BLaER1 (cell line): Measurements from ENCODE around the gene AHI1.

Experiments
- H3K27ac ChIP-seq: shearing (Covaris generic); formaldehyde crosslinking; 2 replicates; pipeline ENCODE4 v1.8.1; 2022
- H3K27me3 ChIP-seq: shearing (Covaris generic); formaldehyde crosslinking; 2 replicates; pipeline ENCODE4 v1.8.1; 2022
- H3K36me3 ChIP-seq: shearing (Covaris generic); formaldehyde crosslinking; 2 replicates; pipeline ENCODE4 v1.8.1; 2022
- H3K4me1 ChIP-seq: shearing (Covaris generic); formaldehyde crosslinking; 2 replicates; pipeline ENCODE4 v1.8.1; 2022
- H3K4me2 ChIP-seq: shearing (Covaris generic); formaldehyde crosslinking; 2 replicates; pipeline ENCODE4 v1.8.1; 2022
- H3K4me3 ChIP-seq: shearing (Covaris generic); formaldehyde crosslinking; 2 replicates; pipeline ENCODE4 v1.8.1; 2022
- H3K9ac ChIP-seq: shearing (Covaris generic); formaldehyde crosslinking; 2 replicates; pipeline ENCODE4 v1.8.1; 2022
- H3K9me3 ChIP-seq: shearing (Covaris generic); formaldehyde crosslinking; 2 replicates; pipeline ENCODE4 v1.8.1; 2022
- H4K20me1 ChIP-seq: shearing (Covaris generic); formaldehyde crosslinking; 2 replicates; pipeline ENCODE4 v1.8.1; 2022
- Cebpa-rat ChIP-seq: shearing (Covaris generic); IDR thresholded peaks from 2 replicates; pipeline ENCODE4 v1.8.1; 2022

The AHI1 gene

DNA sequence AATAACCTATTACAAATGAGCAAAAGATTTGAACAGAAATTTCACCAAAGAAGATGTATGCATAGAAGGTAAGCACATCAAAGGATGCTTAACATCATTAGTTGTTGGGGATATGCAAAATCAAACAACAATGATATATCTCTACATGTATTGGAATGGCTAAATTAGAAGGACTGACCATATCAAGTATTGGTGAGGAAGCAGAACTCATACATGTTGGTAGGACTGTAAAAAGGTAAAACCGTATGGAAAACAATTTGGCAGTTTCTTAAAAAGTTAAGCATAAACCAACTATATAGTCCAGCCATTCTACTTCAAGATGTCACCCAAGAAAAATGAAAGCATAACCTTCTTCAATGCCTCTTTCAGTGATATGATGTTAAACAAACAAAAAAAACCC is 202.5 kb downstream of the AHI1 start:
- peaks cover 9% of the 10 kb centered on the region for H3K36me3 ChIP-seq
- H3K4me3 ChIP-seq: no peak overlapping the region
- H3K27ac ChIP-seq: no peak overlapping the region
- H3K9ac ChIP-seq: no peak overlapping the region
- no peak overlapping the region for H3K4me2 ChIP-seq
- H3K4me1 ChIP-seq: peaks cover 2% of the 10 kb centered on the region; the same call in 1 of the 2 replicates
- H3K27me3 ChIP-seq: no peaks in the 10 kb centered on the region
- no peaks in the 10 kb centered on the region for H4K20me1 ChIP-seq
- H3K9me3 ChIP-seq: peaks cover 16% of the 10 kb centered on the region
- no peak for TF ChIP-seq Cebpa-rat

DNA sequence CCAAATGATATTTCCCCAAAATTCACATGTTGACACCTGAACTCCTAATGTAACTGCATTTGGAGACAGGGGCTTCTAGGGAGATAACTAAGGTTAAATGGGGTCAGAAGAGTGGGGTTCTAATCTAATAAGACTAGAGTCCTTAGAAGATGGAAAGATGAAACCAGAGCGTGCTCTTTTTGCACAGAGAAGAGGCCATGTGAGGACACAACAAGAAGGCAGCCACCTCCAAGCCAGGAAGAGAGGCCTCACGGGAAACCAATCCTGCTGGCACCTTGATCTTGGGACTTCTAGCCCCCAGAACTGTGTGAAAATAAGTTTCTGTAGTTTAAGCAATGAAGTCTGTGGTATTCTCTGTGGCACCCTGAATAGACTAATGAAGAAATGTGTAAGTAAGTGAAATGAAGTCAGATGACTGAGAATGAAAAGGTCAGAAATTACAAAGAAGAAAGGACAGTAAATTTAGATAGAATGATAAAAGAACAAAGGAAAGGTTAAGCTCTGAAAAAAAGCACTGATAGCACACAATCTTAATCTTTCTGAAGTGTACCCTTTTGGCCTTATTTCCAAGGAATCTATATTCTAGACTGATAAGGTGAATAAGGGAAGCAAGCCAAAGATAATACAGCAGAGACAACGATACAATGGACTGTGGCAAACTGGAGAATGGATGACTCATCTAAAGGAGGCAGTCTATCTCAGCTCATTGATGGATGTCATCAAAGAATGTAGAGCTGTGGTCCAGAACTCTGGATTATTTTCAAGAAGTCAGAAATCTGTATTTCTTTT is 206.1 kb downstream of the AHI1 start:
- H3K4me2 ChIP-seq: peak overlapping the region; percentile 25
- peaks cover 20% of the 10 kb centered on the region for H3K4me1 ChIP-seq
- peaks cover 24% of the 10 kb centered on the region for H3K9me3 ChIP-seq
- H4K20me1 ChIP-seq: no peaks in the 10 kb centered on the region
- no peak for TF ChIP-seq Cebpa-rat
- H3K4me3 ChIP-seq: no peak overlapping the region
- H3K27ac ChIP-seq: no peak overlapping the region
- H3K9ac ChIP-seq: no peak overlapping the region
- H3K36me3 ChIP-seq: peaks cover 18% of the 10 kb centered on the region; the same call in 1 of the 2 replicates
- H3K27me3 ChIP-seq: no peaks in the 10 kb centered on the region

DNA sequence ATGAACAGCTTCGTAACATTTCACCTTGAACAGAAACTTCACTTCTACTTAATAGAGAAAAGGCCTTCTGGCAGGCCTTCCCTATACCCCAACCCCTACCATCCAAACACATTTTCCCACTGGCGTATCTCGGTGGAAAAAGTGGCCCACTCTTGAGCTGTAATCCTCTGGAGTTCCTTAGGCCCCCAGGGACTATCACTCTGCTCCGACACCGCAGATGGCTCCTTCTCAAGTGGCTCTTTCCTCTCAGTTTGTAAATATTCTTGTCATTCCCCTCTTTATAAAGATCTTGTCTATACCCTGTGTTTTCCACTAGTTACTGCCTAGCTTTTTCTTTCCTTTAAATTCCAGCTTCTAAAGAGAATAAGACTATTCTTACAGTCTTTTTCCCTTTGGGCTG is 207.7 kb downstream of the AHI1 start:
- Histone ChIP-seq H3K36me3 (0 out of 2 replicates have a peak, but pooled peaks cover 13% of the 10 kb centered on the region), H3K27ac (no peak overlapping the region)
- no peak for TF ChIP-seq Cebpa-rat

DNA sequence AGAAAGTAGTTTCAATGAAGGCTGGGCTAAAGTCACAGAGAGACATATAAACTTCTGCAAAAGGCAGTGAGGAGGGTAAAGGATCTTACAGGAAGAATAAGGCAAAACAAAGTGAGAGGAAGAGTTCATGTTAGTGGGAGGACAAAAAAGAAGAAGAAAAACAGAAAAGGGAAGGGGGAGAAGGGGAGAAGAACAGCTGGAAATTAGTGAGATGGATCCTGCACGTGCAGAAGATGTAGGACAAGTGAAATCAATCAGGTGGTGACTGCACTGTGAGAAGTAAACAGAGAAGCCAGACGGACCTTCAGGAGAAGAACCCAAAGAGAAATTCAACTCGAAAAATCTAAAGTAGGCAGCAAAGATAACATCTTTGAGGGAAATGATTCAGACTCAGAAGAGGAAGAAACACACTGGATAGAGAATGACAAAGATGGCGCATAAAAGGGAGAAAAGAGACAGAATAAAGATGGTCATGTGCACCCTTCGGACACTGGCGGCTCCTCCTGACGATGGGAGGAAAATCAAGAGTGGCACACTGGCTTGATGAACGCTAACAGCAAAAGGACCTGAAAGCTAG is 210.5 kb downstream of the AHI1 start:
- no peak overlapping the region for H3K4me3 ChIP-seq
- H3K27me3 ChIP-seq: no peaks in the 10 kb centered on the region
- H3K9ac ChIP-seq: no peak overlapping the region
- 0 out of 2 replicates have a peak, but pooled peaks cover 13% of the 10 kb centered on the region for H3K36me3 ChIP-seq
- peaks cover 46% of the 10 kb centered on the region for H3K4me1 ChIP-seq
- peaks cover 12% of the 10 kb centered on the region; the same call in 1 of the 2 replicates for H3K9me3 ChIP-seq
- no peak for TF ChIP-seq Cebpa-rat
- peak overlapping the region; percentile 33 for H3K4me2 ChIP-seq
- peak overlapping the region; percentile 24 for H3K27ac ChIP-seq
- no peaks in the 10 kb centered on the region for H4K20me1 ChIP-seq

More for the DNA sequence above, 207.7 kb downstream of the AHI1 start:
- peaks cover 16% of the 10 kb centered on the region; the same call in 1 of the 2 replicates for H3K9me3 ChIP-seq
- no peak overlapping the region for H3K4me2 ChIP-seq
- no peak overlapping the region for H3K4me3 ChIP-seq
- peaks cover 24% of the 10 kb centered on the region for H3K4me1 ChIP-seq
- H4K20me1 ChIP-seq: no peaks in the 10 kb centered on the region
- H3K9ac ChIP-seq: no peak overlapping the region
- H3K27me3 ChIP-seq: no peaks in the 10 kb centered on the region

DNA sequence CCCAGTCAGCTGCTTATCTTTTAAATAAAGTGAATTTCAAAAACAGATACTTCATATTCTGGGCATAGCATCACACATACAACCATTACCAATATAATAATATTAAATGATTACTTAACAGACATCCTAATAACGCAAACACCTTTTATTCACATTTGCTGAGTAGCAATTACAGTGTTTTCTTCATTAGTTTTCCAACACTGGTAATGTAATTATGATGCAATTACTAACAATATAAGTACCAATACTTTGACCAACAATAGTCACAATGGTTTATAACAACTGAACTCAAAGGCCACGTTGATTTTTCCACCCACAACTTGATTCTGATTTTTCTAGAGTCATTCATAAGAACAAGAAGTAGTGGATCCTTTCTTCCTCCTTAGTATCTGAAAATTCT is 212.4 kb downstream of the AHI1 start:
- Histone ChIP-seq H3K9ac (no peak overlapping the region), H3K4me2 (no peak overlapping the region), H3K9me3 (peaks cover 12% of the 10 kb centered on the region; the same call in 1 of the 2 replicates), H3K4me1 (peaks cover 64% of the 10 kb centered on the region), H3K36me3 (0 out of 2 replicates have a peak, but pooled peaks cover 10% of the 10 kb centered on the region), H4K20me1 (no peaks in the 10 kb centered on the region), H3K27ac (no peak overlapping the region), H3K27me3 (no peaks in the 10 kb centered on the region), H3K4me3 (no peak overlapping the region)
- no peak for TF ChIP-seq Cebpa-rat

DNA sequence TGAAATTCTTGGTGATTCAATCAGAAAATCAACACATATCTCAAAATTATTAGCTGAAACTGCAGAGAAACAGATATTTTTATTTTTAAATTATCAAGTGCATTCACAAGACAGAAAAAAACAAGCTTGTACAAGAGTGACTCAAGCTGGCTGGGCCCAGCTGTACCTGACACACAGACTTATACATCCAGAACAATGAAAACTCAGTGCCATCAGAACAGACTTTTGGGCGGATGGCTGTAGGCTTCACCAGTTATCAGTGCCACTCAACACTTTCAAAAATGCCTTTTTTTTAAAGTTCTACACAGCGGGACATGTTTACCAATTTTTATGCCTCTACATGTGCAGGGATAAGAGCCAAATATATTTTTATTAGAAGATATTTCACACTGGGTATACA is 213.6 kb downstream of the AHI1 start:
- Histone ChIP-seq H3K36me3 (0 out of 2 replicates have a peak, but pooled peaks cover 5% of the 10 kb centered on the region), H3K4me3 (no peak overlapping the region), H3K27me3 (no peaks in the 10 kb centered on the region), H3K4me1 (peaks cover 72% of the 10 kb centered on the region), H3K27ac (no peak overlapping the region), H3K9me3 (peaks cover 9% of the 10 kb centered on the region; the same call in 1 of the 2 replicates), H4K20me1 (no peaks in the 10 kb centered on the region), H3K9ac (no peak overlapping the region), H3K4me2 (0 out of 2 replicates have a peak overlapping the region, but pooled peaks have one; percentile 10)
- TF ChIP-seq Cebpa-rat: no peak

DNA sequence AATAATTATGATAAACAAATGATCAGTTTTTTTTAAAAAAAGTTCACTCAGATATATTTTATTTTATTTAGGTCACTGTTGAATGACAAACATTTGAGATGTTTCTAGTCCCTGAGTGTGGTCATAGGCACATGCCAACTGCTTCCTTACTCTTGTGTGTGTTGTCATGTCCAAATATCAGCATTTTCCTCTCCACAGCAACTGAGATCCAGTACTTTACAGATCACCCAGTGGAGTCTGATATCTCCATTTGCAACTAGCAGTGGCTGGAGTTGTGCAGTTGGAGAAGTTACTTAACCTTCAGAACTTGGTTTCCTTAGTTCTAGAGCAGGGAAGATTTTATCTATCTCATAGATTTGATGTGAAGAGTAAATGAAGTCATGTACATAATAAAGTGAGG is 215.1 kb downstream of the AHI1 start:
- Histone ChIP-seq H3K27ac (peak overlapping the region; percentile 83), H3K9ac (peak overlapping the region; percentile 56; the same call in 1 of the 2 replicates), H3K4me2 (peak overlapping the region; percentile 81)

DNA sequence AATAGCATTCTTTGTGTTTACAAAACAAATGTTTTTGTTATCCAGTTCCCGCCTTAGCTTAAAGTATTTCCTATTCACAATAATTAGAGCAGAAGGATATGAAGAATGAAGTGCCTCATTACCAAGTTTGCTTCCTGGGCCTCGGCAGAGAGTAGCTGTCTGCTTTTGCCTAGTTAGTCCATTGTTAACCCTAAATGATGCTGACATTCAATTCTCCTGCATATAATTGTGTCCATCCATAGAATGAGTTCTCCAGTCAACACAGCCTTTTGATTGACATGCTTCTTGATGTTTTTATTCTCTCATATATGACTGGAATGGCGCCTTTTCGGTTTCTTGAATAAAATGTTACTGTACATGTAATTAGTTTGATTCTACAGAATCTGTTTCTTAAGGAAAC is 215.6 kb downstream of the AHI1 start:
- TF ChIP-seq Cebpa-rat: no peak
- Histone ChIP-seq H3K4me2 (peak overlapping the region; percentile 81), H3K27ac (peak overlapping the region; percentile 83), H3K4me3 (peak overlapping the region; percentile 32; the same call in 1 of the 2 replicates), H3K27me3 (no peaks in the 10 kb centered on the region), H3K36me3 (no peaks in the 10 kb centered on the region), H3K9ac (peak overlapping the region; percentile 56), H4K20me1 (no peaks in the 10 kb centered on the region), H3K9me3 (peaks cover 11% of the 10 kb centered on the region), H3K4me1 (peaks cover 62% of the 10 kb centered on the region)

More for the DNA sequence above, 215.1 kb downstream of the AHI1 start:
- no peak overlapping the region for H3K4me3 ChIP-seq
- H4K20me1 ChIP-seq: no peaks in the 10 kb centered on the region
- no peaks in the 10 kb centered on the region for H3K27me3 ChIP-seq
- TF ChIP-seq Cebpa-rat: no peak
- peaks cover 7% of the 10 kb centered on the region for H3K9me3 ChIP-seq
- H3K4me1 ChIP-seq: peaks cover 67% of the 10 kb centered on the region
- H3K36me3 ChIP-seq: no peaks in the 10 kb centered on the region

DNA sequence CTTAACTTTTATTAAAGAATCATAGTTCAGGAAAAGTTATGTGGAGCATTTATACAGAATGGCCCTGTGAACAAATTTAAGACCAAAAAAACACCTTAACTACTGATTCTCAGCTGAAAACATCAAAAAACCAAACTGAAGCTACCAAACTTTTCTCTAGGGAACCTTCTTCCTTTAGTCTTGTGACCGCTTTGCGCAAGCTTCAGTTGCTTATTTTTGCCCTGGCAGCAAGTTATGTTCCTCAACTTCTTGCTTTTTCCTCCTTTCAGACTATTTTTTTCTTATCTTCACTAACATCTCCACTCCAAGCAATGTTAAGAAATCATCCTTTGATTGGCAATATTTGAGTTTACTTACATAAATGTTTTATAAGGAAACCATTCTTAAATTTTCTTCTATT is 216.3 kb downstream of the AHI1 start:
- H3K4me2 ChIP-seq: peak overlapping the region; percentile 81
- peak overlapping the region; percentile 56 for H3K9ac ChIP-seq
- H3K4me1 ChIP-seq: peaks cover 55% of the 10 kb centered on the region
- no peaks in the 10 kb centered on the region for H4K20me1 ChIP-seq
- H3K9me3 ChIP-seq: peaks cover 11% of the 10 kb centered on the region
- TF ChIP-seq Cebpa-rat: peak; percentile 71; the same call in 1 of the 2 replicates
- peak overlapping the region; percentile 83 for H3K27ac ChIP-seq
- H3K36me3 ChIP-seq: no peaks in the 10 kb centered on the region
- no peaks in the 10 kb centered on the region for H3K27me3 ChIP-seq
- H3K4me3 ChIP-seq: peak overlapping the region; percentile 32; the same call in 1 of the 2 replicates
